ENCODE results near the gene BCS1L.

- TF ChIP-seq GATA3 (IDR thresholded peaks at IDR 0.05; ENCODE audit: low read depth, low read length) (no peak), GATA2 (IDR thresholded peaks at IDR 0.05; ENCODE audit: low read depth, low read length) (no peak)
Measured at GRCh38 chr2:218627939-218628338, 31.5 kb upstream of the BCS1L start.
